ENCODE data around the gene GOLGB1. TPM values are rescaled to one million over a fixed set of nuclear protein-coding genes. Genes with fewer than 3 reads are reported as not detected.

The GOLGB1 gene
- total RNA-seq, 1 donor from 2014 or later: 23.6 TPM

GRCh38 chr3:121736112-121736511, 13.4 kb downstream of the GOLGB1 start:
- no peak for DNase-seq (ENCODE audit: low spot score)
- H3K36me3 Mint-ChIP-seq (ENCODE audit: low read depth): peaks cover 22% of the 10 kb centered on the region
- intact Hi-C loops (cut with micrococcal nuclease): loop anchor here (5.0 to 10.0 kb wide), 4 partner anchors 44 to 521 kb away; no protein-coding TSS in a partner anchor
- H3K9me3 Mint-ChIP-seq: no peaks in the 10 kb centered on the region
- peak overlapping the region; percentile 50 for H3K27ac Mint-ChIP-seq
- H3K27me3 Mint-ChIP-seq (ENCODE audit: insufficient read depth): no peaks in the 10 kb centered on the region
- H3K4me1 Mint-ChIP-seq (ENCODE audit: low read depth): peaks cover 42% of the 10 kb centered on the region
- H3K4me3 Mint-ChIP-seq: no peak overlapping the region

- no peaks in the 10 kb centered on the region for H3K27me3 Mint-ChIP-seq (ENCODE audit: insufficient read depth)
- intact Hi-C loops (cut with micrococcal nuclease): loop anchor here (1.0 to 10.0 kb wide), 8 partner anchors 14 to 748 kb away; partner anchors contain the start of genes EAF2, GOLGB1, HCLS1 and IQCB1
- H3K4me3 Mint-ChIP-seq: no peak overlapping the region
- H3K36me3 Mint-ChIP-seq (ENCODE audit: low read depth): peaks cover 20% of the 10 kb centered on the region
- H3K27ac Mint-ChIP-seq: peak overlapping the region; percentile 36
- no peak for DNase-seq (ENCODE audit: low spot score)
- peaks cover 41% of the 10 kb centered on the region for H3K4me1 Mint-ChIP-seq (ENCODE audit: low read depth)
- no peaks in the 10 kb centered on the region for H3K9me3 Mint-ChIP-seq
Observed at GRCh38 chr3:121735047-121735696, 14.4 kb downstream of the GOLGB1 start.

DNA sequence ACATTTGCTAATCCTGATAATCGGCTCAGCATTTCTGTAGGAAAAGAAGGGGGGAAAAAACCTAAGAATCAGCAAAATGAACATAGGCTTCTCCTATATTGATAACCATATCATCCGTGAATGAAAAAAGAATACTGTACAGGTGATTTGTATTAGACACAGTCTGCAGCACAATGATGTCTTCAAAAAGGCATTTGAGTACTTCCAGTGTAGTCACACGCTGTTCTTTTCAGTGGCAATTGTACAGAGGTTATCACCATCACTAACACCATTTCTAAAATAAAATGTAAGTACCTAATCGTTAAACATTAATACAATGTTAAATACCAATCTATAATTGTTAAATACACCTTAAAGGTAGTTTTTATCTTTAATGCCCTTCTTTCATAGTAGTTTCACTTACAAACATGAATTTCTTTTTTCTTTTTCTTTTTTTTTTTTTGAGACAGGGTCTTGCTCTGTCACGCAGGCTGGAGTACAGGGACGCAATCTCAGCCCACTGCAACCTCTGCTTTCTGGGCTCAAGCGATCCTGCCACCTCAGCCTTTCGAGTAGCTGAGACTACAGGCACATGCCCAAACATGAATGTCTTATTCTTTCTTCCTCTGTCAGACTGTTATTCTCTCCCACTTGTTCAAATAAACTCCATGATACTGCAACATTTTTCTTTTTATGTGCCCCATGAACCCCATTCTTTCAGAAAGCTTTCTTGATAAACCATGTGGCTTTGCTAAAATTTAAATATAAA, 18.4 kb downstream of the GOLGB1 start:
- Mint-ChIP-seq H3K36me3 (ENCODE audit: low read depth) (peaks cover 23% of the 10 kb centered on the region), H3K27me3 (ENCODE audit: insufficient read depth) (no peaks in the 10 kb centered on the region), H3K4me1 (ENCODE audit: low read depth) (peaks cover 18% of the 10 kb centered on the region), H3K4me3 (no peak overlapping the region), H3K27ac (no peak overlapping the region), H3K9me3 (no peaks in the 10 kb centered on the region)
- intact Hi-C loops (cut with micrococcal nuclease): loop anchor here (10.0 kb wide), 1 partner anchor 284 kb away; no protein-coding TSS in a partner anchor
- DNase-seq (ENCODE audit: low spot score): no peak

DNA sequence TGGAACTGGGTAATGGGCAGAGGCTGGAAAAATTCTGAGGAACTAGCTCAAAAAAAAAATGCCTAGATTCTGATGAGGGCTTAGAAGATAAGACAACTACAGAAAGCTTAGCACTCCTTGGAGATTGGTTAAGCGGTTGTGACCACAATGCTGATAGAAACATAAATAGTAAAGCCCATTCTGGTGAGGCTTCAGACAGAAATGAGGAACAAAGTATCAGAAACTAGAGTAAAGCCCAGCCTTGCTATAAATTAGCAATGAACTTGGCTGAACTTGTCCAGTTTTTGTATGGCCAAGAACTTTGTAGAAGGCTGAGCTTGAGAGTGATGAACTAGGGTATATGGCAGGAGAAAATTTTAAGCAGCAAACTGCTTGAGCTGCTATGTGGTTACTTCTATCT, 25.4 kb downstream of the GOLGB1 start:
- Mint-ChIP-seq H3K36me3 (ENCODE audit: low read depth) (peaks cover 60% of the 10 kb centered on the region), H3K4me3 (no peak overlapping the region), H3K27me3 (ENCODE audit: insufficient read depth) (no peaks in the 10 kb centered on the region), H3K4me1 (ENCODE audit: low read depth) (no peaks in the 10 kb centered on the region), H3K27ac (no peak overlapping the region), H3K9me3 (no peaks in the 10 kb centered on the region)
- intact Hi-C loops (cut with micrococcal nuclease): no loop called here
- no peak for DNase-seq (ENCODE audit: low spot score)

- Mint-ChIP-seq H3K27me3 (ENCODE audit: insufficient read depth) (no peaks in the 10 kb centered on the region), H3K36me3 (ENCODE audit: low read depth) (peaks cover 56% of the 10 kb centered on the region), H3K27ac (no peak overlapping the region), H3K4me3 (no peak overlapping the region), H3K9me3 (no peaks in the 10 kb centered on the region), H3K4me1 (ENCODE audit: low read depth) (peaks cover 4% of the 10 kb centered on the region)
- intact Hi-C loops (cut with micrococcal nuclease): no loop called here
- DNase-seq (ENCODE audit: low spot score): no peak
Observed at GRCh38 chr3:121723485-121723884, 26.1 kb downstream of the GOLGB1 start.

GRCh38 chr3:121722411-121722810, 27.1 kb downstream of the GOLGB1 start:
- H3K36me3 Mint-ChIP-seq (ENCODE audit: low read depth): peaks cover 57% of the 10 kb centered on the region
- H3K27me3 Mint-ChIP-seq (ENCODE audit: insufficient read depth): no peaks in the 10 kb centered on the region
- no peak overlapping the region for H3K27ac Mint-ChIP-seq
- H3K4me1 Mint-ChIP-seq (ENCODE audit: low read depth): peaks cover 11% of the 10 kb centered on the region
- H3K4me3 Mint-ChIP-seq: no peak overlapping the region
- H3K9me3 Mint-ChIP-seq: no peaks in the 10 kb centered on the region
- intact Hi-C loops (cut with micrococcal nuclease): no loop called here
- DNase-seq (ENCODE audit: low spot score): no peak

- H3K9me3 Mint-ChIP-seq: no peaks in the 10 kb centered on the region
- H3K36me3 Mint-ChIP-seq (ENCODE audit: low read depth): peaks cover 58% of the 10 kb centered on the region
- H3K4me1 Mint-ChIP-seq (ENCODE audit: low read depth): peaks cover 11% of the 10 kb centered on the region
- no peak overlapping the region for H3K4me3 Mint-ChIP-seq
- DNase-seq (ENCODE audit: low spot score): no peak
- H3K27me3 Mint-ChIP-seq (ENCODE audit: insufficient read depth): no peaks in the 10 kb centered on the region
- H3K27ac Mint-ChIP-seq: no peak overlapping the region
- intact Hi-C loops (cut with micrococcal nuclease): no loop called here
Observed at GRCh38 chr3:121720163-121720562, 29.4 kb downstream of the GOLGB1 start.

DNA sequence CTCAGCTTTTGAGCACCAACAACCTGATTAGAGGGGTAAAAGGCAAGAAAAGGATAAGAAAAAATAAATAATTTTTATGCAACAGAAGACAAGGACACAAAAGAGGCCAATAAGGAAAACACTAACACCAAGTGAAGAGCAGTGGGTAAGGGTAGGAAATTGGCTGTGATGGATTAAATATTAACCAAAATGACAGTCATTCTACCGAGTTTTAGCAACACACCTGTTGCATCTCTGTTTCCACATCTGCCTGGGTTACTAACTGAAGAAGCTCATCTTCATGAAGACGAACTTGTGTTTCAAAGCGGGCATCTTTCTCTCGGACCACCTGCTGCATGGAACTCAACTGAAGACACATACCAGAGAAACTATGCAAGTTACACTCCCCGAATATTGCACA, 30.1 kb downstream of the GOLGB1 start:
- H3K4me3 Mint-ChIP-seq: no peak overlapping the region
- H3K4me1 Mint-ChIP-seq (ENCODE audit: low read depth): peaks cover 11% of the 10 kb centered on the region
- no peaks in the 10 kb centered on the region for H3K9me3 Mint-ChIP-seq
- H3K27me3 Mint-ChIP-seq (ENCODE audit: insufficient read depth): no peaks in the 10 kb centered on the region
- DNase-seq (ENCODE audit: low spot score): no peak
- no peak overlapping the region for H3K27ac Mint-ChIP-seq
- intact Hi-C loops (cut with micrococcal nuclease): no loop called here
- H3K36me3 Mint-ChIP-seq (ENCODE audit: low read depth): peaks cover 52% of the 10 kb centered on the region

DNA sequence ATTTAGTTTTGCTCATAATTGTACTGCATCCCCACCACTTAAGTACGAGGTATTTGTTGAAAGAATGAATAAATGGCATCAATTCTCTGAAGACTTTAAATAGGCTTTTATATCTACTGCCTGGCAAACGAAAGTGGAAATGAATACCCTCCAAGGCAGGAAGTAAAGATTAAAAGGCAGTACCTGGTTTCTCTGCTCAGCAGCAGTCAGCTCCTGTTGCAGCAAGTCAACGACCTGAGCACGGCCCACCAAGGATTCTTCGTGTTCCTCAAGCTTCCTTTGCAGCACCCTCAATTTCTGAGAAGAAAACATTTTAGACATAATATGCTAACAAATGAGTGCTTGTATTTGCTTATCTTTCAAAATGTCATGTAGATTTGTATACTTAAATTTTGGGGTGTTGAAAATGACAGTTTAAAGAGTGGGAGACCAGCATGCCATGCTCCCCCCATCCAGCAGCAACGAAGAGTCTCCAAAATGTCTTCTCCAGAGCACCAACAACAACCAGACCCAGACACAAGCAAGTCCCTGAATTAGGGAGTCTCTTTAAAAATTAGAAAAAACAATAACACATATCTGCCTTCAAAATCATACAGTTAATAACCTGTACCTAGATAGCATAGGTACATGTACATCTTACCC, 31.2 kb downstream of the GOLGB1 start:
- no peaks in the 10 kb centered on the region for H3K9me3 Mint-ChIP-seq
- no peak for DNase-seq (ENCODE audit: low spot score)
- H3K27ac Mint-ChIP-seq: peak overlapping the region; percentile 50
- peaks cover 11% of the 10 kb centered on the region for H3K4me1 Mint-ChIP-seq (ENCODE audit: low read depth)
- intact Hi-C loops (cut with micrococcal nuclease): no loop called here
- H3K36me3 Mint-ChIP-seq (ENCODE audit: low read depth): peaks cover 47% of the 10 kb centered on the region
- no peaks in the 10 kb centered on the region for H3K27me3 Mint-ChIP-seq (ENCODE audit: insufficient read depth)
- peak overlapping the region; percentile 17 for H3K4me3 Mint-ChIP-seq

DNA sequence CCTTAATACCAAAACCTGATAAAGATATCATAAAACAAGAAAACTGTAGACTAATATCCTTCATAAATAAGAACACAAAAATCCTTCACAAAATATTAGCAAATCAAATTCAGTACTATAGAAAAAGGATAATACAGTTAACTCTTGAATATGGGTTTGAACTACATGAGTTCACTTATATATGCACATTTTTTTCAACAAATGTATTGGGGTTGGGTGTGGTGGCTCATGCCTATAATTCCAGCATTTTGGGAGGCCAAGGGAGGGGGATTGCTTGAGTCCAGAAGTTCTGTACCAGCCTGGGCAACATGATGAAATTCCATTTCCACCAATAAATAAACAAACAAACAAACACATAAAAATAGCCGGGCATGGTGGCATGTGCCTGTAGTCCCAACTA, 39.2 kb downstream of the GOLGB1 start:
- Mint-ChIP-seq H3K4me1 (ENCODE audit: low read depth) (peaks cover 6% of the 10 kb centered on the region), H3K27ac (no peak overlapping the region), H3K4me3 (no peak overlapping the region), H3K9me3 (no peaks in the 10 kb centered on the region), H3K36me3 (ENCODE audit: low read depth) (peaks cover 34% of the 10 kb centered on the region), H3K27me3 (ENCODE audit: insufficient read depth) (no peaks in the 10 kb centered on the region)
- intact Hi-C loops (cut with micrococcal nuclease): no loop called here
- DNase-seq (ENCODE audit: low spot score): no peak

DNA sequence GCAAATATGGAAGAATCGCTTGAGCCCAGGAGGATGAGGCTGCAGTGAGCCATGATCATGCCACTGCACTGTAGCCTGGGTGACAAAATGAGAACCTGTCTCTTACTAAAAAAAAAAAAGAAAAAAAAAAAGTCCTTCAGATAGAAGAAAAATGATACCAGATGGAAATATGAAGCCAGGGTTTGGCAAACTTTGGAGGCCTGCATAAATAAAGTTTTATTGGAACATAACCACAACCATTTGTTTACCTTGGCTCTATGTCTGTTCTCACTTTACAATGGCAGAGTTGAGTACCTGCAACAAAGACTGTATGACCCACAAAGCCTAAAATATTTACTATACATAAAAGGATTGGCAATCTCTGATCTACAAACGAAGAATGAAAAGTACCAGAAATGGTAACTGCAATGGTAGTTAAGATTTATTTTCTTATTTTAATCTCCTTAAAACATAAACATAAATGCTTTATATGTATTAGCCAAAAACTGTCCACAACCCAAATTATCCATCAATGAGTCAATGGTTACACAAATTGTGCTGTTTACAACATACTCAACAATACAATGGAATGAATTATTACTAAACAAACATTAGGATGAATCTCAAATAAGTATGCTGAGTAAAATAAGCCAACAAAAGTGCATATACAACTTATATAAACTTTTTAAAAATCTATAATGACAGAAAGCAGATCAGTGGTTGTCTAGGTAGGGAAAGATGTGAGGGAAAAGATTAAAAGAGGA, 41.8 kb downstream of the GOLGB1 start:
- no peaks in the 10 kb centered on the region for H3K9me3 Mint-ChIP-seq
- no peak for DNase-seq (ENCODE audit: low spot score)
- H3K4me3 Mint-ChIP-seq: no peak overlapping the region
- H3K36me3 Mint-ChIP-seq (ENCODE audit: low read depth): peaks cover 35% of the 10 kb centered on the region
- no peak overlapping the region for H3K27ac Mint-ChIP-seq
- intact Hi-C loops (cut with micrococcal nuclease): no loop called here
- peaks cover 6% of the 10 kb centered on the region for H3K4me1 Mint-ChIP-seq (ENCODE audit: low read depth)
- no peaks in the 10 kb centered on the region for H3K27me3 Mint-ChIP-seq (ENCODE audit: insufficient read depth)

- DNase-seq (ENCODE audit: low spot score): no peak
- Mint-ChIP-seq H3K9me3 (no peaks in the 10 kb centered on the region), H3K27me3 (ENCODE audit: insufficient read depth) (no peaks in the 10 kb centered on the region), H3K4me3 (no peak overlapping the region), H3K4me1 (ENCODE audit: low read depth) (no peaks in the 10 kb centered on the region), H3K36me3 (ENCODE audit: low read depth) (peaks cover 39% of the 10 kb centered on the region), H3K27ac (no peak overlapping the region)
- intact Hi-C loops (cut with micrococcal nuclease): no loop called here
Observed at GRCh38 chr3:121705541-121705940, 44.0 kb downstream of the GOLGB1 start.
